Neural cell (in vitro differentiated cells): ENCODE results near the gene ZHX3.

Experiments
- CTCF ChIP-seq: fragments of 450-650 bp; IDR thresholded peaks from 2 replicates; pipeline ENCODE4 v1.5.1; 2014; ENCODE audit warnings: antibody characterized with exemption, mild to moderate bottlenecking, moderate library complexity; ENCODE audit not compliant: poor library complexity, severe bottlenecking
- EP300 ChIP-seq: fragments of 450-650 bp; conservative IDR thresholded peaks from 2 replicates; pipeline ENCODE4 v1.6.1; 2014; ENCODE audit warnings: antibody characterized with exemption, mild to moderate bottlenecking, moderate library complexity; ENCODE audit not compliant: poor library complexity, severe bottlenecking
- EZH2 ChIP-seq: fragments of 200-600, 300-800 bp; shearing (Covaris generic), sonication (generic); IDR thresholded peaks from 2 replicates; pipeline ENCODE4 v1.6.1; 2014; ENCODE audit warnings: antibody characterized with exemption, low read length, borderline replicate concordance, mild to moderate bottlenecking; ENCODE audit not compliant: insufficient read depth, poor library complexity, severe bottlenecking
- POLR2AphosphoS5 ChIP-seq: IDR thresholded peaks from 2 replicates; pipeline ENCODE4 v1.6.1; 2012
- RAD21 ChIP-seq: fragments of 450-650 bp; conservative IDR thresholded peaks from 2 replicates; pipeline ENCODE4 v1.6.1; 2014; ENCODE audit warnings: antibody characterized with exemption, mild to moderate bottlenecking, moderate library complexity
- SMC3 ChIP-seq: fragments of 450-650 bp; conservative IDR thresholded peaks from 2 replicates; pipeline ENCODE4 v1.6.1; 2014; ENCODE audit warnings: antibody characterized with exemption, mild to moderate bottlenecking, moderate library complexity; ENCODE audit not compliant: poor library complexity
- TAF1 ChIP-seq: IDR thresholded peaks from 2 replicates; pipeline ENCODE4 v1.6.1; 2012; ENCODE audit warnings: low read depth
- TF ChIP-seq, protein P1 (sequence below): IDR thresholded peaks from 2 replicates; pipeline ENCODE4 v1.6.1; 2012; ENCODE audit warnings: borderline replicate concordance

- TF ChIP-seq EZH2: no peak
- no peak for TF ChIP-seq POLR2AphosphoS5
- TF ChIP-seq CTCF: no peak
- no peak for TF ChIP-seq TAF1
- no peak for TF ChIP-seq RAD21
- TF ChIP-seq, protein P1, sequence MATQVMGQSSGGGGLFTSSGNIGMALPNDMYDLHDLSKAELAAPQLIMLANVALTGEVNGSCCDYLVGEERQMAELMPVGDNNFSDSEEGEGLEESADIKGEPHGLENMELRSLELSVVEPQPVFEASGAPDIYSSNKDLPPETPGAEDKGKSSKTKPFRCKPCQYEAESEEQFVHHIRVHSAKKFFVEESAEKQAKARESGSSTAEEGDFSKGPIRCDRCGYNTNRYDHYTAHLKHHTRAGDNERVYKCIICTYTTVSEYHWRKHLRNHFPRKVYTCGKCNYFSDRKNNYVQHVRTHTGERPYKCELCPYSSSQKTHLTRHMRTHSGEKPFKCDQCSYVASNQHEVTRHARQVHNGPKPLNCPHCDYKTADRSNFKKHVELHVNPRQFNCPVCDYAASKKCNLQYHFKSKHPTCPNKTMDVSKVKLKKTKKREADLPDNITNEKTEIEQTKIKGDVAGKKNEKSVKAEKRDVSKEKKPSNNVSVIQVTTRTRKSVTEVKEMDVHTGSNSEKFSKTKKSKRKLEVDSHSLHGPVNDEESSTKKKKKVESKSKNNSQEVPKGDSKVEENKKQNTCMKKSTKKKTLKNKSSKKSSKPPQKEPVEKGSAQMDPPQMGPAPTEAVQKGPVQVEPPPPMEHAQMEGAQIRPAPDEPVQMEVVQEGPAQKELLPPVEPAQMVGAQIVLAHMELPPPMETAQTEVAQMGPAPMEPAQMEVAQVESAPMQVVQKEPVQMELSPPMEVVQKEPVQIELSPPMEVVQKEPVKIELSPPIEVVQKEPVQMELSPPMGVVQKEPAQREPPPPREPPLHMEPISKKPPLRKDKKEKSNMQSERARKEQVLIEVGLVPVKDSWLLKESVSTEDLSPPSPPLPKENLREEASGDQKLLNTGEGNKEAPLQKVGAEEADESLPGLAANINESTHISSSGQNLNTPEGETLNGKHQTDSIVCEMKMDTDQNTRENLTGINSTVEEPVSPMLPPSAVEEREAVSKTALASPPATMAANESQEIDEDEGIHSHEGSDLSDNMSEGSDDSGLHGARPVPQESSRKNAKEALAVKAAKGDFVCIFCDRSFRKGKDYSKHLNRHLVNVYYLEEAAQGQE: no peak
- no peak for TF ChIP-seq EP300
- no peak for TF ChIP-seq SMC3
Measured at GRCh38 chr20:41259309-41259708, 58.2 kb downstream of the ZHX3 start.
